Lower leg skin (tissue), 3 donors: ENCODE data around the gene AUTS2.

Experiments
- CTCF ChIP-seq, 3 donors: fragments of 450-650 bp; IDR thresholded peaks; one replicate each; pipeline ENCODE4 v1.5.1; 2016; ENCODE audit warnings: antibody characterized with exemption in 3 of 3, mild to moderate bottlenecking in 3 of 3, moderate library complexity in 2 of 3
- POLR2A ChIP-seq, 2 donors: fragments of 450-650 bp; IDR thresholded peaks; one replicate each; pipeline ENCODE4 v1.6.1; 2016 to 2017; ENCODE audit warnings: antibody characterized with exemption in 2 of 2, mild to moderate bottlenecking in 1 of 2, moderate library complexity in 1 of 2

- TF ChIP-seq CTCF (IDR thresholded peaks at IDR 0.05) (no peak), POLR2A (IDR thresholded peaks at IDR 0.05) (no peak)
Observed at GRCh38 chr7:69803699-69804516, 205.6 kb downstream of the AUTS2 start.
